HEK293 (cell line): Measurements from ENCODE around the gene KCND2.

Source experiments
- CTCF ChIA-PET: fragments of 350-600 bp; formaldehyde crosslinking; extraction: SDS; loops from one replicate; lab custom pipeline; 2021; ENCODE audit warnings: antibody characterized with exemption; lab: Yijun Ruan, JAX
- POLR2A ChIA-PET: fragments of 300-600 bp; formaldehyde crosslinking; extraction: SDS; loops from one replicate; lab custom pipeline; 2020; ENCODE audit warnings: antibody characterized with exemption, inconsistent platforms; lab: Yijun Ruan, JAX
- H3K27ac ChIP-seq: fragments of 200-500 bp; sonication (Bioruptor generic); 2 replicates; pipeline ENCODE4 v1.5.1; 2014; ENCODE audit warnings: low read depth, low read length, control low read depth, inconsistent platforms; ENCODE audit errors: extremely low read depth
- H3K36me3 ChIP-seq, 2 experiments: fragments of 200-500 bp in 1 of 2; sonication (Bioruptor generic) in 1 of 2; 1 replicate in 1 of 2; 2 replicates in 1 of 2; pipeline ENCODE4 v1.5.1; 2014 to 2017; ENCODE audit warnings: inconsistent platforms in 2 of 2, low read length in 2 of 2; ENCODE audit not compliant: control insufficient read depth in 2 of 2, insufficient read depth in 1 of 2
- H3K4me1 ChIP-seq: fragments of 200-500 bp; sonication (Bioruptor generic); 2 replicates; pipeline ENCODE4 v1.5.1; 2014; ENCODE audit warnings: mild to moderate bottlenecking, low read length, inconsistent platforms; ENCODE audit not compliant: control insufficient read depth, insufficient read depth
- H3K4me3 ChIP-seq: 2 replicates; pipeline ENCODE4 v1.5.1; 2011; ENCODE audit warnings: low read depth, mild to moderate bottlenecking, control low read depth, low read length, moderate library complexity
- H3K9me3 ChIP-seq: fragments of 200-500 bp; sonication (Bioruptor generic); 2 replicates; pipeline ENCODE4 v1.5.1; 2014; ENCODE audit warnings: low read depth, low read length, inconsistent platforms; ENCODE audit not compliant: control insufficient read depth, insufficient read depth
- PRDM6 ChIP-seq: fragments of 450-650 bp; formaldehyde crosslinking; IDR thresholded peaks from 2 replicates; pipeline ENCODE4 v1.5.1; 2017; ENCODE audit warnings: missing biosample characterization, missing genetic modification characterization
- SCRT1 ChIP-seq: fragments of 450-650 bp; formaldehyde crosslinking; IDR thresholded peaks from 2 replicates; pipeline ENCODE4 v1.5.1; 2016; ENCODE audit warnings: missing biosample characterization, missing genetic modification characterization, borderline replicate concordance
- ZBTB20 ChIP-seq: fragments of 450-650 bp; formaldehyde crosslinking; IDR thresholded peaks from 2 replicates; pipeline ENCODE4 v1.5.1; 2016; ENCODE audit warnings: missing biosample characterization, missing genetic modification characterization
- ZNF132 ChIP-seq: fragments of 450-650 bp; formaldehyde crosslinking; IDR thresholded peaks from 2 replicates; pipeline ENCODE4 v1.5.1; 2017; ENCODE audit warnings: missing biosample characterization, missing genetic modification characterization, borderline replicate concordance
- ZNF133 ChIP-seq: fragments of 450-650 bp; formaldehyde crosslinking; IDR thresholded peaks from 2 replicates; pipeline ENCODE4 v1.5.1; 2016; ENCODE audit warnings: missing biosample characterization, missing genetic modification characterization
- ZNF140 ChIP-seq: fragments of 450-650 bp; formaldehyde crosslinking; IDR thresholded peaks from 2 replicates; pipeline ENCODE4 v1.5.1; 2016; ENCODE audit warnings: missing biosample characterization, missing genetic modification characterization
- ZNF19 ChIP-seq: fragments of 450-650 bp; formaldehyde crosslinking; IDR thresholded peaks from 2 replicates; pipeline ENCODE4; 2016; ENCODE audit warnings: missing biosample characterization, missing genetic modification characterization, low read depth
- ZNF214 ChIP-seq: fragments of 450-650 bp; formaldehyde crosslinking; IDR thresholded peaks from 2 replicates; pipeline ENCODE4 v1.5.1; 2017; ENCODE audit warnings: missing biosample characterization, mild to moderate bottlenecking, missing genetic modification characterization, borderline replicate concordance
- ZNF280C ChIP-seq: fragments of 450-650 bp; formaldehyde crosslinking; IDR thresholded peaks from 2 replicates; pipeline ENCODE4 v1.5.1; 2016; ENCODE audit warnings: missing biosample characterization, missing genetic modification characterization
- ZNF362 ChIP-seq: fragments of 450-650 bp; formaldehyde crosslinking; IDR thresholded peaks from 2 replicates; pipeline ENCODE4 v1.5.1; 2016; ENCODE audit warnings: missing biosample characterization, missing genetic modification characterization
- ZNF513 ChIP-seq: fragments of 450-650 bp; IDR thresholded peaks from 2 replicates; pipeline ENCODE4 v1.5.1; 2018; ENCODE audit warnings: missing biosample characterization, missing genetic modification characterization
- ZNF549 ChIP-seq: fragments of 450-650 bp; IDR thresholded peaks from 2 replicates; pipeline ENCODE4 v1.5.1; 2018; ENCODE audit warnings: missing biosample characterization, missing genetic modification characterization, mild to moderate bottlenecking, inconsistent platforms, moderate library complexity
- ZNF580 ChIP-seq: fragments of 450-650 bp; formaldehyde crosslinking; IDR thresholded peaks from 2 replicates; pipeline ENCODE4 v1.5.1; 2016; ENCODE audit warnings: missing biosample characterization, missing genetic modification characterization
- ZNF654 ChIP-seq: fragments of 450-650 bp; formaldehyde crosslinking; IDR thresholded peaks from 2 replicates; pipeline ENCODE4 v1.5.1; 2016; ENCODE audit warnings: low read depth, missing biosample characterization, missing genetic modification characterization
- ZNF670 ChIP-seq: fragments of 450-650 bp; formaldehyde crosslinking; IDR thresholded peaks from 2 replicates; pipeline ENCODE4 v1.5.1; 2016; ENCODE audit warnings: missing biosample characterization, missing genetic modification characterization, low read depth
- ZNF776 ChIP-seq: fragments of 450-650 bp; formaldehyde crosslinking; IDR thresholded peaks from 2 replicates; pipeline ENCODE4 v1.5.0; 2017; ENCODE audit warnings: missing biosample characterization, missing genetic modification characterization, borderline replicate concordance
- ZNF785 ChIP-seq: fragments of 450-650 bp; formaldehyde crosslinking; IDR thresholded peaks from 2 replicates; pipeline ENCODE4 v1.5.1; 2016; ENCODE audit warnings: missing biosample characterization, missing genetic modification characterization
- ZNF791 ChIP-seq: fragments of 450-650 bp; formaldehyde crosslinking; IDR thresholded peaks from 2 replicates; pipeline ENCODE4 v1.5.1; 2016; ENCODE audit warnings: missing biosample characterization, missing genetic modification characterization

The KCND2 gene

GRCh38 chr7:120733143-120733542 lies 460.2 kb downstream of the KCND2 start:
- no peaks in the 10 kb centered on the region for H3K4me1 ChIP-seq
- CTCF ChIA-PET = no interaction called here
- POLR2A ChIA-PET = no interaction called here
- H3K27ac ChIP-seq = no peak overlapping the region
- no peak for TF ChIP-seq ZNF140
- TF ChIP-seq ZNF513 (tag by site-specific recombination) = no peak
- no peak for TF ChIP-seq ZNF776 (tag by site-specific recombination)
- no peak for TF ChIP-seq ZNF132
- no peak for TF ChIP-seq ZNF654 (tag by site-specific recombination)
- TF ChIP-seq ZNF280C = no peak
- no peak for TF ChIP-seq ZNF214 (tag by site-specific recombination)
- TF ChIP-seq ZNF580 = no peak
- no peak for TF ChIP-seq PRDM6
- TF ChIP-seq ZNF791 (tag by site-specific recombination) = no peak
- no peak for TF ChIP-seq ZBTB20 (tag by site-specific recombination)
- no peak for TF ChIP-seq ZNF133 (tag by site-specific recombination)
- no peak for TF ChIP-seq ZNF19
- TF ChIP-seq ZNF362 (tag by site-specific recombination) = no peak
- no peak for TF ChIP-seq SCRT1 (tag by site-specific recombination)
- TF ChIP-seq ZNF785 (tag by site-specific recombination) = no peak
- no peaks in the 10 kb centered on the region for H3K36me3 ChIP-seq
- H3K4me3 ChIP-seq = no peak overlapping the region
- no peaks in the 10 kb centered on the region for H3K9me3 ChIP-seq

- POLR2A ChIA-PET = no interaction called here
- CTCF ChIA-PET = no interaction called here
- no peak overlapping the region for H3K4me3 ChIP-seq
- TF ChIP-seq ZNF670 = no peak
- peak; percentile 91 for TF ChIP-seq ZNF549 (tag by site-specific recombination)
- no peaks in the 10 kb centered on the region for H3K36me3 ChIP-seq
- no peaks in the 10 kb centered on the region for H3K4me1 ChIP-seq
- no peak overlapping the region for H3K27ac ChIP-seq
- H3K9me3 ChIP-seq = no peaks in the 10 kb centered on the region
These were observed 460.9 kb downstream of the KCND2 start for GRCh38 chr7:120733835-120734234.
